Middle frontal gyrus (tissue), 1 donor: ENCODE measurements around the gene RUSC2.
"Not testable (repeated sequence)": the region's sequence is repeated elsewhere in the genome, so short reads cannot be mapped to it uniquely, and the experiment has no call there.

Experiments
- DNase-seq: peaks from one replicate; pipeline ENCODE4 v3.0.0-alpha.2; 2015; ENCODE audit warnings: low spot score; ENCODE audit errors: extremely low spot score

Gene RUSC2

DNA sequence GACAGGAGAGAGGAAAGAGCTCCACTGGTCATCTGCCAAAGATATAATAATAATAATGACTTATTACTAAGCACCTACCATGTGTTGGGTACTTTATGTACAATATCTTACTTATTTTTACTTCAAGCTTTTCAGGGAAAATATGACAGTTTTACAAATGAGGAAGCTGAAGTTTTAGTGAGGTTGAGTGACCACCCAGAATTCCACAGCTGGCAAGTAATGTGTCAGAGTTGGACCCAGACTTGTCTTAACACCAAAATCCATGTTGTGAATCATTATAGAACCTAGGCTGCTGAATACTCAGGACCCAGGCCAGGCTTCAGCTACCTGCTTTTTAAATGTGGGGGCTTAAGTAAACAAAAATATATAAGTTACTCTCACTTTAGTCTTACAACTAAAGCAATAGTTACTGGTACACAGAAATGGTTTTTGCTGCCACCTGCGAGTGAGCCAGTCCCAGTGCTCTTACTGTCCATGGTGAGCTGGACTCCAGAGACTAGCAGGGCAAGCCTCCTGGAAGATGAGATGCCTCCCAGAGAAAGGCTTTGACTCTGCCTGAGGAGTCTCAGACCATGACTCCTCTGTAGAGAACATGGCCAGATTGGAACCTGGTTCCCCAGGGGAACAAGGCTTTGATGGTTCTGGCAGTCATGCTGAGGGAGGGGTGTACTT lies 29.9 kb downstream of the RUSC2 start:
- no peak for DNase-seq

DNA sequence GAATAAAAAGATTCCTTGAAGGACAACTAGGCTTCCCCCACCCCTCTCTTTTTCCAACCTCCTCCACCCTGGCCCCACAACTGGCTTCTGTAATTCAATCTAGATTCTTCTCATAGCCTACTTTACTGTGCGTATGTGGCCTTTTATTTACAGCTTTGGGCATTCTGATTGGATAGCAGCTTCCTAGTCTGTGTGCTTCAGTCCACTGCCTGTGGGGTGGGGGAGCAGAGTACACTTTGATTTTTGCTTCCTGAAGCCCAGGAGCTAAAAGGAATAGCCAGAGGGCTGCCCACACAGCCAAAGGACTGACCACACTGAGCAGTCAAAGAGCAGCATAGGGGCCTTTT lies 30.4 kb downstream of the RUSC2 start:
- no peak for DNase-seq

DNA sequence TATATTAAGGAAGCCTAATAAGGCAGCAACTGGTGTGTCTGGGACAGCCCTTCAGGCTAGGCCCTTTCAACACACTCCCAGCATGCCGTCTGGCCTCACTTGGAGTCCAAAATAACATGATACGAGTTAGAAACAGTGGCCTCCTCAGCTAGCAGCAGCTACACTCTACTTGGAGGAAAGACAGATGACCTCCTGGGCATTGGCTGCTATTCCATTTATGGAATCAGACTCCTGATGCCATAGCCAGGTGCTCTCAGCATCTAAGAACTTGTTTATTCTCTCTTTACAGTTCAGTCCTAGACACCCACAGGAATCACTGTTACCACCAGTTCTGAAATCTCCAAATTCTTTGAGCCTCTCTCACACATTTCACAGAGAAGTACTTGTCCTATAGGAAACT lies 31.8 kb downstream of the RUSC2 start:
- no peak for DNase-seq

DNA sequence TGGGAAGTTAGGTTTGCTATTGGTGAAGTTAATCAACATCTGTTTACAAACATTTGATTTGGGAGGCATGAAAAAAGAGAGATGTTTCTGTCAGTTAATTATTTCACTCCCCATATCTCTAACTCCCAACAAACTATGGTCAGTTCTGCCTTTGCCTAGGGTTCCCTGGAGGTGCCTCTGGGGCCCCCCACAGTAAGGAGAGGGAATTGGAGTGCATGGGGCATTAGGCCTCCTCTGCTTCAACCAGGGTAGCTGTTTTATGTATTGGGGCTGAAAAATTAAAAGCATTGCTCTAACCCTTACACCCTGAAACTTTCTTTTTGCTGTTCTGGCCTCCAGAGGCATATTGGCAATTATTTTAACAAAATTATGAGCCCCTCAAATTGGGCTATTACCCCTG lies 32.3 kb downstream of the RUSC2 start:
- no peak for DNase-seq

DNA sequence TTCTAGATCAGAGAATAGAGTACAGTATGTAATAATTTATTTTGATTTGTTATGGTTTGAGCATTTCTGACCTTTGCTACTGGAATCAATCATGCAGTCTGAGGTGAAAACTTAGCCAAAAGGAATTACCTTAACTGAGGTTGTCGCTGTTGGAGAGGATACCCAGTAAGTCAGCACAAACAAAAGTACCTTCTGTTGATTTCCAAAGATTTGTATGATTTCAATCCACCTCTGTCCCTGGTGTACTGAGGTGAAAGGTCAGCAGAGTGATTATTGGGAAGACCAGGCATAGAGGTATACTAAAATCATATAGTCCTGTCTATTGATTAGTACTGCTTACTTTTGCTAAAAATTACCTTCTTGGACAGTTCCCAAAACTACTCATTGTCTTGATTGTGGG lies 32.8 kb downstream of the RUSC2 start:
- no peak for DNase-seq

DNA sequence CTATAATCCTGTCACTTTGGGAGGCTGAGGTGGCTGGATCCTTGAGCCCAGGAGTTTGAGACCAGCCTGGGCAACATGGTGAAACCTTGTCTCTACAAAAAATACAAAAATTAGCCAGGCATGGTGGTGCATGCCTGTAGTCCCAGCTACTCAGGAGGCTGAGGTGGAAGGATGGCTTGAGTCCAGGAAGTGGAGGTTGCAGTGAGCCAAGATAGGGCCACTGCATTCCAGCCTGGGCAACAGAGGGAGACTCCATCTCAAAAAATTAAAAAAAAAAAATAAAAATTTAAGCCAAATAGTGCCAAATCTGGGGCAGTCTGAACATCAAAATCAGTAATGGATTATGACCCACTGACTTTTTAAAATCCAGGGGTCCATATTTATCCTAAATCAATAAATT lies 33.6 kb downstream of the RUSC2 start:
- DNase-seq = not testable (repeated sequence)

- no peak for DNase-seq
Observed at GRCh38 chr9:35526087-35526801, 36.3 kb downstream of the RUSC2 start.

DNA sequence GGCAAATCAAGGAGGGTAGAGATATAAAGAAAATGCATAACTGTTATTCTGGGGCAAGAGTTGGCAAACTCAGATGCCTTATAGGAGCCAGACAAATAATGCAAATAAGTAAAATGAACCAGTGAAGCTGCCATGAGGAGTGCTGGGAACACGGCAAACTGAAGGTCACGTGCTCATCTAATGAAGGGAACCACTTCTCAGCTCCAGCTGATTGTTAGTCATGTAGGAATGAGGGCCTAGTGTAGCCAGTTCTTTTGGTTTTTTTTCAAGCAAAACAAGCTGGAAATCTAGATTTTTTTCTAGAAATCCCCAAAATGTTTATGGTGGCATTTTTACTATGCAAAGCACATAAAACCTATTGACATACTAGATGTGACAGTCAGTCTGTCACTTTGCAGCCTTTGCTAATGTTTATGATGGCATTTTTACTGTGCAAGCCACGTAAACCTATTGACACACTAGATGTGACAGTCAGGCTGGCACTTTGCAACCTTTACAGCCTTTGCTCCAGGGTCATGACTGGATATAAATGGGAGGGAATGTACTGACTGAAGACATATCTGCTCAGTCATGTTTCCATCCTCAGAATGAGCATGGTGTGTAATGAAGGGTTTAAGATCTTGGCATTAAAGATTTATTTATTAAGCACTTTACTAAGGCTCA lies 39.4 kb downstream of the RUSC2 start:
- DNase-seq = no peak

GRCh38 chr9:35533398-35533797 lies 43.5 kb downstream of the RUSC2 start:
- DNase-seq = no peak

GRCh38 chr9:35534921-35535320 lies 45.0 kb downstream of the RUSC2 start:
- DNase-seq = not testable (repeated sequence)

DNA sequence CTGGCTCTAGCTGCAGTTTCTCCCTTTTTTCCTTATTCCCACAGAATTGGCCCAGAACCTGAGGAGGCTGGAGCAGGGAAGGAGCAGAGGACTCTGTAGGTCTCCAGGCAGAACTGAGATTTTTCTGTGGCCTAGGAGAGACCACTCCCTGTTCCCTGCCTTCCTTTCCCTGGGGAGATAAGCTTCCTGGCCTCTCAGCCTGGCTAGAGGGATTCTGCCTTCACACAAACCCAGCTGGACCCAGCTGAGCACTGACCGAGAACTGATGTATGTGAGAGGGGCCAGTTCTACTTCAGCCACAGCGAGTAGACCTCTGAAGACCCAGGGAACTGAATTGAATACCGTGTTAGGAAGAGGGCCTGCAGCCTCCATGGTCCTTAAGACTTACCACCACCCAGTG lies 48.0 kb downstream of the RUSC2 start:
- DNase-seq = no peak

- peak; percentile 73 for DNase-seq
Observed at GRCh38 chr9:35538361-35539234, 48.7 kb downstream of the RUSC2 start.
